Glomerular endothelial cell (primary cell): ENCODE measurements around the gene LCE3D. TPM values are rescaled to one million over a fixed set of nuclear protein-coding genes. Genes with fewer than 3 reads are reported as not detected.

Source experiments
- DNase-seq: peaks from one replicate; pipeline ENCODE4 v3.0.0-alpha.2; 2011; ENCODE audit warnings: low read depth, low spot score; ENCODE audit errors: extremely low read depth
- total RNA-seq: library from RNA; depleted of rRNA; stranded (reverse); fragments of >200 nt; gene quantifications from 2 replicates; pipeline ENCODE4 v1.2.3, GENCODE V29; 2015

The LCE3D gene
- total RNA-seq, 1 donor from 2014 or later, result not detected

- DNase-seq, result no peak
These were observed 46.9 kb downstream of the LCE3D start for GRCh38 chr1:152533327-152533938.

Other genes starting within 250 kb of the LCE3D start
- not detected in 2 replicates for gene FLG2, start 220.5 kb downstream of the LCE3D start, total RNA-seq
- gene CRNN, start 166.3 kb downstream of the LCE3D start, total RNA-seq, result not detected in 2 replicates
- gene LCE5A, start 69.7 kb downstream of the LCE3D start, total RNA-seq, result not detected in 2 replicates
- gene CRCT1, start 66.0 kb downstream of the LCE3D start, total RNA-seq, result not detected in 2 replicates
- not detected in 2 replicates for gene LCE3E, start 13.7 kb downstream of the LCE3D start, total RNA-seq
- not detected in 2 replicates for gene LCE3C, start 19.7 kb upstream of the LCE3D start, total RNA-seq
- gene LCE3B, start 33.3 kb upstream of the LCE3D start, total RNA-seq, result not detected in 2 replicates
- gene LCE3A, start 42.6 kb upstream of the LCE3D start, total RNA-seq, result not detected in 2 replicates
- gene LCE2D, start 82.9 kb upstream of the LCE3D start, total RNA-seq, result not detected in 2 replicates
- not detected in 2 replicates for gene LCE2C, start 94.8 kb upstream of the LCE3D start, total RNA-seq
- not detected in 2 replicates for gene LCE2B, start 105.6 kb upstream of the LCE3D start, total RNA-seq
- not detected in 2 replicates for gene LCE2A, start 117.8 kb upstream of the LCE3D start, total RNA-seq
- not detected in 2 replicates for gene LCE4A, start 127.6 kb upstream of the LCE3D start, total RNA-seq
- not detected in 2 replicates for gene KPRP, start 177.5 kb upstream of the LCE3D start, total RNA-seq
- gene LCE1F, start 194.6 kb upstream of the LCE3D start, total RNA-seq, result not detected in 2 replicates
- gene LCE1E, start 205.7 kb upstream of the LCE3D start, total RNA-seq, result not detected in 2 replicates
- not detected in 2 replicates for gene LCE1D, start 216.2 kb upstream of the LCE3D start, total RNA-seq
- gene LCE1C, start 226.1 kb upstream of the LCE3D start, total RNA-seq, result not detected in 2 replicates
- gene LCE1B, start 231.5 kb upstream of the LCE3D start, total RNA-seq, result not detected in 2 replicates
- not detected in 2 replicates for gene LCE1A, start 247.0 kb upstream of the LCE3D start, total RNA-seq